ENCODE results near the gene MIS12.

Gene MIS12, protein sequence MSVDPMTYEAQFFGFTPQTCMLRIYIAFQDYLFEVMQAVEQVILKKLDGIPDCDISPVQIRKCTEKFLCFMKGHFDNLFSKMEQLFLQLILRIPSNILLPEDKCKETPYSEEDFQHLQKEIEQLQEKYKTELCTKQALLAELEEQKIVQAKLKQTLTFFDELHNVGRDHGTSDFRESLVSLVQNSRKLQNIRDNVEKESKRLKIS

DNA sequence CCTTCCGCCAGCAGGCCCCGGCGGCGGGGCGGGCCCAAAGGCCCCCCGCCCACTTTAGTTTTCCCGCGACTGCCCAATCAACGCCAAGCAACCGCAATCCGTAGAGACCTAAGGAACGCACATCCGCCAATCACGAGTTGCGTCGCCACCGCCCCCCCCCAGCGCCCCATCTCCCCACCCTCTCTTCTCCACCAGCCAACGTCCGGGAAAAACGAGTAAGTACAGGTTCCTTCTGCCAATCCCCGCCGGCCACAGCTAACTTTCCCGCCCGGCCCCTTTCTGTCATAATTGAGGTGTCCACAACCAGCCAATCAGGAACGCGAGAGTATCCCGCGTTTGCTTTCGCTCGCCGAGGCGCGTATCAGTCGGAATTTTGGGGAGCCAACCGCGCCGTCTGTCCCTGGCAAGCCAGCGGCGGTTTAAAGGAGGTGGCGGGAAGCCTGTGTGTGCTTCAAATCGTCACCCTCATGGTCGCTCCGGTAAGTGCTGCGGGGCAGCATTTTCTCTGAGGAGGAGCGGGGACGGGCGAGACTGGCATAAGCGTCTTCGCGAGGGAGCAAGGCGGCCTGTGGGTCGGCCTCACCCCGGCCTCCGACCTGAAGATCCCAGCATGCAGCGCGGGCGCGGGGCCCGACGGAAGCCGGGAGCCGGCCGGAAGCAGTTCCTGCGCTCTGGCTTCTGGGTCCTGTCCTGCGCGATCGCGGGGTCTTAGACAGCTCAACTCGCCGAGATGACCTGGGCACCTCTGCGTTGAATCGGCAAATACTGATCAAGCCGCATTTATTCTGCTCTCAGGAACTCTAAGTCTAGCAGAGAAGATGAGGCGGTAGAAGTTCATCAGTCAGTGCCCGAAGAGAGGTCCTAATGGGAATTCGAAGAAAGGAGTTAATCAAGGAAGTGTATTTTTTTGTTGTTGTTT, at the start of gene MIS12:
Gene MIS12 (plus strand): TSS at position 361 of the 919 bp plus-strand sequence. CDS start 2,297 bp downstream, outside the sequence.
- DNase-seq, result peak; percentile 95

DNA sequence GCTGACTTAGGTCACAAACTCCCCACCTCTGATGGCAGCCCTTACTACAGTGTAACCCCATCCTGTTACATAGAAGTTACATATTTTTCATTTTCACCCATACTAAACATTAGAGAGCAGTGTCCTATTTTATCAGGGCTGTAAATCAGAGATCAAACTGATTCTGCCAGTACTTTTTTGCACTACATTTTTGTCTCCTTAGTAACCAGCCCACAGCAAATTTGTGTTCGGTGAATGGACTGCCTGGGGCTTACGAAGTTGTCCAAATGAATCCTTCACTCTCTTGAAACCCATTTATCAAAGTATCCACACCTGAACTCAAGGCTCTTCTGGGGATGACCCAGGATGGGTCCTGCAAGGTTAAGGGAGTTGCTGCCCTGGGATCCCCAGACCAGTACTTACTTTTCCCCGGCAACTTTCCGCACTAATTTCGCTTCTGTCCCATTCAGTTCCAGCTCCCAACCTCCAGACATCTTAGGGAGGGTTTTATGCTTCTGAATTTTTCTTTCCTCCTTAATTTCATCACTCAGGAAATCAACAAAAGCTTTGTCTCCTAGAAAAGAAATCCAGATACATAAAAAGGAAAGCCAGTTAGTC, 48.5 kb upstream of the MIS12 start:
- DNase-seq, result no peak

DNA sequence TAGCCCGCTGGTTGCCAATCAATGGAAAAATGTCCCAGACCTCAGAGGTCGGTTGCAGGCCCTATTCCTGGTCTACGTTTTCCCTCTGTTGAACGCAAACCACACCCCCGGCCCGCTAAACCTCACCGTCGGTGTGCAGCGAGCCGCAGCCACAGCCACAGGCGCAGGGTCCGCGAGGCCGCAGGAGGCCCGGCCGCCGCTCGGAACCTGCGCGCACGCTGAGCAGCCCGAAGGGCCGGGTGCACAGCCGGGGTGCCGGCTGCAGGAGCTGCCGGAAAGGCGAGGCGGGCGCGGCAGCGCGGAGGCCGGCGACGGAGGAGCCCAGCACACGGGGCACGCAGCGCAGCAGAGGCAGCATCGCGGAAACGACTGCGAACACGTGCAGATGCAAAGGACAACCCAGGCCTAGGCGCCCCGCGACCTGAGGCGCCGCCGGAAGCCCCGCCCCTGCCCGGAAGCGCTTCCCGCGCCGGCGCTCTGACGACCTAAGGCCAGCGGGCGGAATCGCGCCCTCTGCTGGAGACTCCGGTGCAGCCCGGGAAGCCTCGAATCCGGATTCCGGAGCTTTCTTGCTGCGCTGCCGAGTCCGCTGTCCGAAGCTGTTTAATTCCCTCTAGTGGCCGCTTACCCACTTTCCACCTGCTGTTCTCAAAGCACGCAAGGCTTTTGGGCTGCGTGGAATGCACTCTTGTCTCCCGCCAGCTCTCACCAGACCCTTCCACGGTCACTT, 47.5 kb upstream of the MIS12 start, which contains the start of gene C1QBP:
Gene C1QBP (minus strand): TSS at position 440 of the 730 bp plus-strand sequence. CDS start 82 bp downstream, at position 358.
- peak; percentile 82 for DNase-seq

DNA sequence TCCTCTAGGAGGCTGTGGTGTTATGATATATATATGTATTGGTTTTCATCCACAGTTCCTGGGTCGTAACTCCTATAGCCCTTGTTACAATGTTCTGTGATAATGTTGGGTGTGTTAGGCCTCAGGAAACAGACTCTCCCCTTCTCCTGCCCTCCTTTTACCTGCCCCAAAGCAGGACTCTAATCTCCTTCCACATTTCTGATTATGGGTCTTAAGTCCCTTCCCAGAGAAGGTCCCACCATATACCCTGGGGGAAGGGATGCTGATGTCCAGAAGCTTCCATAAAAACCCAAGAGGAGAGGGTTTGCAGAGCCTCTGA, 47.0 kb upstream of the MIS12 start:
- no peak for DNase-seq

DNA sequence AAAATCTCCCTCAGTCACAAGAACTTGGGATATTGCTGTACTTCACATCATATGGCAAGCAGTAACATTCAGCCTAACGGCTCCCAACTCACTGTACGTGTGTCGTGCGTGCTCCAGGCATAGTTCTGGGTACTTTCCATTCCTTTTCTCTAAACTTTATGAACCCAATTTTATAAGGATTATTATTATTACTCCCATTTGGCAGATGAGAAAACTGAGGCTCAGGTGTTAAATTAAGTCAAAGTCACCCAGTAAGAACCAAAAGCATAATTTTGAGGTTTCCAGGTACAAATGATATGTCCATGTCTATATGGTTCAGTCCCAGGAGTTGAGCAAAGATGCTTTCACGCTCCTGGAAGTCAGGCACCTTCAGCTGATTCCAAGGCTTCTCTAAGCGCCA, 42.6 kb upstream of the MIS12 start:
- no peak for DNase-seq

DNA sequence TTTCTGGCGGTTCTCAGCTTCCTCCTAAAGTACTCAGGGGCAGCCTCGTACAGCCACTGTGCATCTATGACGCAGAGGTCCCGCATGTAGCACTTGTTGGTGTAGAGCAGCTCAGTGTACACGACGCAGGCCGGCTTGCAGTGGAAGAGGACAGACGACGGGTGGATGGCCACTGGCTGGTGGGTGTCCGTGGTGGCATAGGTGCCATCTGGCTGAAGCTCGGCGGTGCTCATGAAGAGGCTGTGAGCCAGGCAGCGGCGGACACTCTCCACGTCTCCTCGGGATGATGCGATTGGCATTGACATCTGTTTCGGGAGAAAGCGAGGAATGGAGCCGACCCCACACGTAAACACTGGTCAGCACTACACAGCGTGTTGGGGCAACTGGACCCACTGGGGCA, 42.2 kb upstream of the MIS12 start:
- DNase-seq, result no peak

DNA sequence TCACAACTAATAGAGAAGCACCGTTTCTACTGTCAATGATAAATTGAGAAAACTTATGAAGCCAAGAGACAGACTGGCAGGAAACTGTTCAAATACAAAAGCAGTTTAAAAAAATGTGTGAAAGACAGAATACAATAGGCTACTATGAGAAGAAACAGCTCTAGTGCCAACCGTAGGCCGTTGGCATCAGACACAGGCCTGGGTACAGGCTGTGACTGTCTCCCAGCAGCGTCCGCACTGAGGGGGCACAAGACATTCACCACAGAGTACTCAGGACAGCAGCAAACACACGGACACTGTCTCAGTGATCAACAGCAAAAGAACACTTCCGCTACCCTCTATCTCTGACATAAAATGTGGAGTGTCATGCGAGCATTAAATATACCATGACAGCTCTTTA, 39.6 kb upstream of the MIS12 start:
- DNase-seq, result no peak

DNA sequence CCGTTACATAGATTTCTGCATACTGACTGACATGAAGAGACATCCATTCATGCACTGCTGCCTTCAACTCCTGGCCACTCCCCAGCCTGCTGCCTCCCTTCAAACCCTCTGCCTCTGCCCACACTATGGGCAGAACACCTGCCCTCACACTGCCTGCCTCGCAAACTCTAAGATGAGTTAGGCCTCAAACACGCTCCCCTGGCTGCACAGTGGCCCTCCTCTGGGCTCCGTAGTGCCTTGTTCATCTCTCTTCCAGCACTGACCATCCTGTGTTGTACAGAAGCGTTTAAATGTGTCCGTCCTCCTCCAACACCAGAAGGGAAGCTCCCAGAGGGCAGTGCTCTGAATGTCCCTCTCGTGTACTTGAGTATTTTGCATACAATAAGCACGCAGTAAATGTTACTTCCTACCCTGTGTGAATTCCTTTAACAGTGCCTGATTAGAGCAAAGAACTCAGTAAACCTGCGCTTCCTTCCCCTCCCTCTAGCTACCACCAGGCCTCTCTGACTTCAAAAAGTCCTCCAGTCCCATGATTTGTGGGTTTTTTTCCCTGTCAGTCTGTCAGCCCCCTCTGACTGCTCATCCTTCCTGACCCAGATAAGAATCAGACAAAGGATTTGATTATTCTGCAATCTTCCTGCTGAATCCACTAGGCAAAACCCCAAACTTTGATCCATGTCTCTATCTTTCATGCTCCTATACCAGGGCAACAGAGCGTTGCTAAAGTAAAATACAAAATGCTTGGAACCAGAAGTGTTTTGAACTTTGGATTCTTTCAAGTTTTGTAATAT, 21.5 kb upstream of the MIS12 start:
- DNase-seq, result no peak

DNA sequence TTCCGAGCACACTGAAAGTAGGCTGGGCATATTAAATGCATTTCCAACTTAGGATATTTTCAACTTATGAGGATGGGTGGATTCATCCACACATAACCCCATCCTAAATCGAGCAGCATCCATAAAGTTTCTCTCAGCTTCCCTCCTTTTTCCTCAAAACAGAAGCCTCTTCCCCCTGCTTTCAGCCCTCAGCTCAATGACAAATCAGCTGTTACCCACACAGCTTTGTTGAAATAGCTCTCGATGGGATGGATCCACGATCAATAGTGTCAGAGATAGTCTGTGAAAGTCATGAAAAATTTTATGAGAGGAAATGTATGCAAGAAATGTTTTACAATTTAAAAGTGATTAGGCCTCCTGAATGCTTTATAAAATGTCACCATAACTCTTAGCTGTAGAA, 20.1 kb upstream of the MIS12 start:
- no peak for DNase-seq

DNA sequence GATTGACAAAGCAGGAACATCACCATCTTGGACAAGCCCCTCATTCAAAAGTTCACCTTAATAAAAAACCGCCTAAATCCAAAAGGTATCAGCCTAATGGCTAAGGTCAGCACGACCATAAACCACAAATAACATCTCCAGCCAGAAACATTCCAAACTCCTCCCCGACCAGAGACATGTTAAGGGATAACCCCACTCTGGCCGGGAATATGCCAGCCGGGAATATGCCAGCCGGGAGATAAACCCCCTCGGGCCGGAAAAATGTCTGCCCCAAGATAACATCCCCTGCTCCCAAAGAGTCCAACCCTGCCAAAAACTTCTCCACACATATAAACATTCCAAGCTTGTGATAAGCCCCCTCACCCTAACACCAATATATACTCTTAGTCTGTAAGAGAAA, 18.9 kb upstream of the MIS12 start:
- no peak for DNase-seq

DNA sequence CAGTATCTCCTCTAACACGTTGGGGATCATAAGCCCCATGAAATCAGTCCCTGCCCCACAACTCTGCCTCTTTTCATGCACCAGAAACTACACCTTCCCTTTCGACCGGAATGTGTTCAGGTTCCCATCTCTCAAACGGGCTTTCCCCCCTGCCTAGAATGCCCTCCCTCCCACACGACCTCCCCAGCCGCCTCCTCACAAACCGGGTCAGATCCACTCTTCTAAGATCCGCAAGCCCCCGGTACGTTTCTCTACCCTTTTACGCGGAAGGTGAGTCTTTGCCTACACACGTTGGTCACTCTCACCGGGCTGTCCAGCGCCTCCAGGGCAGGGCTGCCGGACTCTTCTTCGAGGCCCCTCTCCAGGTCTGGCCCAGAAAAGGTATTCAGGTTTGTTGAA, 18.3 kb upstream of the MIS12 start:
- no peak for DNase-seq

DNA sequence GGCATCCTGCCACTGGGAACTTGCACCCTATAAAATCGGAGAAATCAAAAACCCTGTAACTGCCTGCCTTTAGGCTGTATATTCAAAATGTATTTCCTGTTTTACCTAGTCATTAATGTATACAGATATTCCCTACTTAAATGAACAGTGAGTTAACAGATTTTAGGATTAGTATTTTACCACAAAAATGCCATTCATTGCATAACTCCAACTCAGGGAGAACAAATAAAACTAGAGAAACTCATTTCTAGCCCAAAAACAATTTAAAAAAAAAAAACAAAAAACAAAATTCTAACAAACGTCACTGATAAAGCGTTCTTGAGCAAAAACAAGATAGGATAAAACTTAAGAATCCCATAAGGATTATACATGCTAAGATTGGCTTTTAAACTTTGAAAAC, 13.9 kb upstream of the MIS12 start:
- DNase-seq, result no peak

DNA sequence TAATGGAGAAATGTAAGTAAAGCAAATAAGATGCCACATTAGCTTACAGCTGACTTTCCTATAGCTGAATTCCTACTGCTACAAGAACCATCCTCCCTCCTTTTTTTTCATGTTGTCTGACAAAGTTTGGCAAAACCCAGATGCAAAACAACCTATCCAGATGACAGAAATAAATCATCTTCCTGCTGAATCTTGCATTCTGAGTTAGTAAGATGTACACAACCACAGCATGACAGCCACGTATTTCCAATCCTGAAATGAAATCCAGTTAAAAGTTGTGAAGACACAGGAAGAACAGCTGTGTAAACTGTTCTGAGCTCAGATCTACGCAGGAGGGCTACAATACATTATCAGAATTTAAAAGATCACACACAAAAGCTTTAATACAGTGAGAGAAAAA, 12.5 kb upstream of the MIS12 start:
- DNase-seq, result no peak

DNA sequence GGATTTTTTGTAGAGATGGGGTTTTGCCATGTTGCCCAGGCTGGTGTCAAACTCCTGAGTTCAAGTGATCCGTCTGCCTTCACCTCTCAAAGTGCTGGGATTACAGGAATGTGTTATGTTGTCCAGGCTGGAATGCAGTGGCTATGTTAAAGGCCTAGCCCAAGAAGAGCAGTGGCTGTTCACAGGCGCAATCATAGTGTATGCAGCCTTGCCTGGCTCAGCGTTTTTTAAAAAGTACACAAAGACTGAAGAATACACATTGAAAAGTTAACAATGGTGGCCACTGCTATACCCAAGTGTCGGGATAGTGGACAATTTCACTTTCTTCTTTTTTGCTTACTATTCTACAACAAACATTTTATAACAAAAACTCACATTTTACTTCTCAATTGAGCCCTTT, 7.4 kb upstream of the MIS12 start:
- DNase-seq, result no peak

DNA sequence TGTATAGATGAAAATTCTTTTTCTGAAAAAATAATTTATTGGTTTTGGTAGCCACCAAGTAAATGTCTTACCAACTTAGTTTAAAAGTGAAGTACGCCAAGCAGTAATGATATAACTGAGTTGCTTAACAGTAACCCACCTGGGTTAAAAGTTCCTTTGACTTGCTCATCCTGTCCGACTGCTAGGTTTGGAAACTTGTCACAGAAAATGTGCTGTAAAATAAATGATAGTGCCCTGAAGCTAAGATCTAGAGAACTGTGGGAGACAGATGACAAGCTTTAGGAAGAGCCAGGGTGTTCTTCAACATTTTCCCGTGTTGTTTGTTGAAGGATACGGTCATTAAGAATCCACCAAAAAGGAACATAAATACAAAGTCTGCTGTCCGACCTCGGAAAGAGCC, 5.4 kb upstream of the MIS12 start:
- DNase-seq, result no peak

DNA sequence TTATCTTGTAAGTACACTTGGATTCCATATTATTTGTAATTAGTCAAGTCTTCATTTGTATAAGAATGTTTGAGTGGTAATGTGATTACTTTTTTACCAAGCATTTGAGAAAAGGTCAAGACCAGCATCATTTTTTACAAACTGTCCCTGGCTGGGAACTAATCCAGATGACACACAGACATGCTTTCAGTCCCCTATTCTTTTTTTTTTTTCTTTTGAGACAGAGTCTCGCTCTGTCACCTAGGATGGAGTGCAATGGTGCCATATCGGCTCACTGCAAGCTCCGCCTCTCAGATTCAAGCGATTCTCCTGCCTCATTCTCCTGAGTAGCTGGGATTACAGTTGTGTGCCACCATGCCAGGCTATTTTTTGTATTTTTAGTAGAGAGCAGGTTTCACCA, 4.9 kb upstream of the MIS12 start:
- no peak for DNase-seq

DNA sequence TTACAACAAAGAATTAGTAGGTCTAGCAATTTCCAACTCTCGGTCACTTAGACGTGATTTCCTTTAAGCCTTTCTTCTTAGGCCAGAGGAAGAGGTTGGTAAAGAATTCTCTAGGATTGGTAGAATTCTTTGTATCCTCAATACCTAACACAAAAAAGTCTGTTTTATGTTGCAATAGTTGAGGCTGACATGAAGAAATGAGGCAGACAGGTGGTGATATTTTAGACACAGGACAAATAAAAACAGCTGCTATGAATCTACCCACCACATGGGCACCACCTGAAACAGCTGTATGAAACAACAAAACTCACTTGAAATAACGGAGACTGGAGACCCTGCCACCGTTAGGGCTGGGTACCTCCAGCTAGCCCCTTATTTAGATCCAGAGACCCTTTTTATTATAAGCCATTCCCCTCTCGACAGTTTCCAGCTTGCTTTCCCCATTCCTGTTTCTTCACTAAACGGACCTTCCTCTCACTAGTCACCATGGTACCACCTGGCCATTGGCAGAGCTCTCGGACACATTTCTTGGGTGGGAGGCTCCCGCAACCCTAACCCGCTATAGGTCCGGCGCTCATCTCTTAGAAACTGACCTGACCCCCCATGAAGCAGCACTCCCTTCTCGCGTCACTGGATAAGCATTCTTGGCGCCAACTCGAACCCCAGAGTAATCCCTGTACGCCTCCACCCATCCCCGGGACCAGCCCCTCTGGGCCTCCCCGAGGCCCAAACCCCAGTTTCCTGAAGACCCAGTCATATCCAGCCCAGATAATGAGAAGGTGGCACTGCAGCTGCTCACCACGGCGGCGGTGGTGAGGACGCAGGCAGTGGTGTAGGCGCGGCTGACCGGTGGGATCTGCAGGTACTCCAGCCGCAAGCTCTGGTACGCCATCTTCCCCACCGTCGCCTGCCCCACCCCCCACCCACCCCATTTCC, 828 bp upstream of the MIS12 start, which contains the start of gene DERL2:
Gene DERL2 (minus strand): TSS at position 909 of the 936 bp plus-strand sequence. CDS start 17 bp downstream, at position 892.
- no peak for DNase-seq

DNA sequence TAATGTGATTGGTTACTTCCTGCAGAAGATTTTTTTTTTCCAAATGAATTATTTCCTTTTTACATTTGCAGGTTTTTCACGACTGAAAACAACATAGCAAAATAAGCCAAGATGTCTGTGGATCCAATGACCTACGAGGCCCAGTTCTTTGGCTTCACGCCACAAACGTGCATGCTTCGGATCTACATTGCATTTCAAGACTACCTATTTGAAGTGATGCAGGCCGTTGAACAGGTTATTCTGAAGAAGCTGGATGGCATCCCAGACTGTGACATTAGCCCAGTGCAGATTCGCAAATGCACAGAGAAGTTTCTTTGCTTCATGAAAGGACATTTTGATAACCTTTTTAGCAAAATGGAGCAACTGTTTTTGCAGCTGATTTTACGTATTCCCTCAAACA, 2.4 kb downstream of the MIS12 start:
- no peak for DNase-seq

DNA sequence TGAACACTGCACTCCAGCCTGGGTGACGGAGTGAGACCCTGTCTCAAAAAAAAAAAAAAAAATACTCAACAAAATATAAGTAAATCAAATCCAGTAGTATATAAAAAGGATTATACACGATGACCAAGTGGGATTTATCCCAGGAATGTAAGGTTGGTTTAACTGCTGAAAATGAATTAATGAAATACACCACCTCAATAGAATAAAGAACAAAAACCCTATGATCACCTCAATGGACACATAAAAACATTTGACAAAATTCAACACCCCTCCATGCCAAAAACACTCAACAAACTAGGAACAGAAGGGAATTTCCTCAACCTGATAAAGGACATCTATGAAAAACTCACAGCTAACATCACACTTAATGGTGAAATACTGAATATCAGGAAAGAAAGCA, 6.6 kb downstream of the MIS12 start:
- DNase-seq, result no peak

DNA sequence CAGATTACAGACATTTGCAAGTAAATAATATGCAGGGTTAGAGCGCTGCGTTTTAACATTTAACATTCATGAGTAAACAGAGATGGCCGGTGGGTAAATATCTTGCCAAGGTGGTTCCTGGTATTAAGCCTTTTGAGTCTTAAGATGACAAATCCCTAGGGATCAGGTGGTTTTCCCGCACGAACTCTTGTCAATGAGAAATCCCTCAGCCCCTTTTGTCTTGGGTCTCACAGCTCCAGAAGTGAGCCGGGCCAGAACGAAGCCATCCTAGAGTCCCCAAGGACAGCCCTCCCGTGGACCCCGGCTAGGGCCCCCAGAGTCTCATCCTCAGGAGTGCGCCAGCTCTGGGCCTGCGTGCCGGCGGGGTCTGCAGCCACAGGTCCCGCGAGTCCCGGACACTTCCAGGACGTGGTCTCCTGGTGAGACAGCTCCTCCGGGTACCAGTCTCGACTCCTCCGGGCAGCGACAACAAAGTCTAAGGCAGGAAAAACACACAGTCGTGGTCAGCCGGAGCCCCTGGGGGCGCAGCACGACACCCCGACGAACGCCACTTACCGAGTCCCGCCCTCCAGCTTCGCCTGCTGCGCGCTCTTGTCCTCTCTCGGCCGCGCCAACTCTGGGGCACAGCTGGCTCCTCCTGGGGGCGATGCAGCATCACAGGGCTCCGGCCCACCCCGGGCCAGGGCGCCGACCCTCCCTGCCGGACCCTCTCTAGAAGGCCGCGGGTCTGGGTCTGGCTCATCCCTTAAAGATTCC, 13.3 kb downstream of the MIS12 start:
- DNase-seq, result no peak

DNA sequence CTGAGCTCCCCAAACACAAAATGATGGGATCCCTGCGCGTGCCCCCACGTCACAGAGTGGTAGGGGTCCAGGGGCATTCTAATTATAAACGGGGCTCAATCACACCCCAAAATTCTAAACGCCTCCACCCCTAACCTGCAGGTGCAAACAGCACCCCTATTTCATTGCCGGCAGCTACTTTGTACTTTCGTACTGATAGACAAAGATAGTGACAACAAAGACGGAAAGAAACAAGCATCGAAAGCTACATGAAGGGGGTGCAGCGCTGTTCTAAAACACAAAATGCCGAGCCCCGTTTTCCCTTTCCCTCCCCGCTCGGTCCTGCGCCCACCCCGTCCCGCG, 13.9 kb downstream of the MIS12 start:
- no peak for DNase-seq

All from NCI-H1092 (cell line).